GDM1 (cell line): ENCODE measurements around the gene ALKBH5.

Experiments used
- DNase-seq: peaks from one replicate; lab custom pipeline; 2025; lab: John Stamatoyannopoulos, UW

Gene ALKBH5

DNA sequence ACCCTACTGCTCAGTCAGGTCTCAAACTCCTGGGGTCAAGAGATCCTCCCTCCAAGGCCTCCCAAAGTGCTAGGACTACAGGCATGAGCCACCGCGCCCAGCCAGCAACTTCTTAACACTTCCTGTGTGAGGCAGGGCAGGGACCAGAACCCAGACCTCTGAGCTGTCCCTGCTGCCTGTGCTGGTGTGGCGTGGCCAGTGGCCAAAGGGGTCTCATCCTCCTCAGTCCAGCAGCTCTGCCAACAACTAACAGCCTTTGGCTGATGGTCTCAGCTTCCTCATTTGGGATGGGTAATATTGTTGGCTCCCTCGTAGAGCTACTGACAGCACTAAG, 40.4 kb downstream of the ALKBH5 start:
- no peak for DNase-seq

DNA sequence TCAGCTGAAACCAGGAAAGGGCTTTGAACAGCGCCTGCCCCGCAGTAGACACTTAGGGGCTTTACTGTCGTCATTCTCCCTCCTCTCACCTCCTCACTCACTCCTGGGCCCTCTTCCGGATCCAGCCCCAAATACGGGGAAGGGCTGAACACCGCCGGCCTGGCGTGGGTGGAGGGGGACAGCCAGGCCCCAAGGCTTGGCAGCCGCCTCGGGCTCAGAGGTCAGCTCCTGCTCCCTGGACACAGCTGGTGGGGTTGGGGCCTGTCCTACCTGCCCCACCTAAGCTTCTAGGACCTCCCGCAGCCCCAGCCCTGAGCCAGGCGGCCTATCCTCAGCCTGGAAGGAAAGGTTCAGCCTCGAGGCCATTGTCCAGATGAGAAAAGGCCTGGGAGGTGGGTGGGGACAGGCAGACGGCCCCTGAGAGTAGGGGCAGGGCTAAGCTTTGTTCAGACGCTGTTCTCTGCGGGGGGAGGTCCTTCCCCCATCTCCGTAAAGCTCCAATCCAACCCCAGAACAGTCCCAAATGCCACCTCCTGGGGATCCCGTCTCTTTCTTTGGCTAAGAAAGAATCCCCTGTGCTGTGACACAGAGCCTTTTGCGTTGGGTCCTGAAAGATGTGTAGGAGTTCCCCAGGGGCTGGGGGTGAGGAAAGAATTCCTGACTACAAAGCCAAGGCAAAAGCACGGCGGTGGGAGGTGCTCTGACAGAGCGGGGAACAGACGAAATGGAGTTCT, 40.9 kb downstream of the ALKBH5 start:
- DNase-seq = no peak

DNA sequence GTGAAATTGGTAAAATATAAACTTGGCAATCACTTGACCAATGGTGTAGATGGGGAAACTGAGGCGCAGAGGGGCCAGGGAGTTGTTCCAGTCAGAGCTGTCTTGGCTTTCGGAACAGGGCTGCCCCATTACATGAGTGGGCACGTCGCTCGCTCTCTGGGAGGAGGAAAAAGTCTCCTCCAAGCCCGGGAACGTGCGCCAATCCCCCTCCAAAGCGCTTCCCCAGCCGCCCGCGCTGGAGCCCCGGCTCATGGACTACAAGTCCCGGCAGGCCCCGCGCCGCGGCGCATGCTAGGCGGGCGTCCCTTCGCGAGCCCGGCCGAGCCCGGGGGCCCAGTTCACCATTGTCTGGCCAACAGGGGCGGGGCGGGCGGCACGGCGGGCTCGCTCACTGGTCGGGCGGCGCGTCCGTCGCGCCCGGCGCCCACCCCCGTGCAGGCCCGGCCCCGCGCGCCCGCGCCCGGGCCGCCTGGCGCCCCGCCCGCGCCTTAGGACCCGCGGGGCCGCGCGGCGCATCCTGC, 41.6 kb downstream of the ALKBH5 start, which contains the start of gene LLGL1:
Gene LLGL1 (plus strand): TSS at position 515 of the 521 bp plus-strand sequence. CDS start 48 bp downstream, outside the sequence.
- peak; percentile 94 for DNase-seq

DNA sequence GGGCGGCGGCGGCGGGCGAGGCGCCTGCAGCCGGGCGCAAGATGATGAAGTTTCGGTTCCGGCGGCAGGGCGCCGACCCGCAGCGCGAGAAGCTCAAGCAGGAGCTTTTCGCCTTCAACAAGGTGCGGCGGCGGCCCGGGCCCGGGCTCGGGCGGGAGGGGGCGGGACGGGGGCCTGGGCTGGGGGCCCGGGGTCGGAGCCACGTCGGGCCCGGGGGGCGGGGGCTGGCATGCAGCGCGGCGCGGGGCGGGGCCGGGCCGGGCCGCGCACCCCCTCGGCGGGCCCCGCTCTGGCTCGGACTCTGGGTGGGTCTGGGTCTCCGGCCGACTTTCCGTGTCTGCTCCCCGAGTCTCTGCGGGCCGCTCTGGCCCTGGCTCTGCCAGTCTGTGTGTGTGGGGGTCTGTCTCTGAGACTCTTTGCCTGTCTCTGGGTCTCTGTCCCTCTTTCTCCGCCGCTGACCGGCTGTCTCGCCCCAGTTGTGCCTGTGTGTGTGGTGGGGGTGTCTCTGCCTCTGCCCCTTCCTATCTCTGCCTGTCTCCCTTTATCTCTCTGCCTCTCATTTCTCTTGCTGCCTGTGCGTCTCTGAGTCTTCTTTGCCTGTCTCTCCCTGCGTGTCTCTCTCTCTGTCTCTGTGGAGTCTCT, 42.1 kb downstream of the ALKBH5 start:
- no peak for DNase-seq

DNA sequence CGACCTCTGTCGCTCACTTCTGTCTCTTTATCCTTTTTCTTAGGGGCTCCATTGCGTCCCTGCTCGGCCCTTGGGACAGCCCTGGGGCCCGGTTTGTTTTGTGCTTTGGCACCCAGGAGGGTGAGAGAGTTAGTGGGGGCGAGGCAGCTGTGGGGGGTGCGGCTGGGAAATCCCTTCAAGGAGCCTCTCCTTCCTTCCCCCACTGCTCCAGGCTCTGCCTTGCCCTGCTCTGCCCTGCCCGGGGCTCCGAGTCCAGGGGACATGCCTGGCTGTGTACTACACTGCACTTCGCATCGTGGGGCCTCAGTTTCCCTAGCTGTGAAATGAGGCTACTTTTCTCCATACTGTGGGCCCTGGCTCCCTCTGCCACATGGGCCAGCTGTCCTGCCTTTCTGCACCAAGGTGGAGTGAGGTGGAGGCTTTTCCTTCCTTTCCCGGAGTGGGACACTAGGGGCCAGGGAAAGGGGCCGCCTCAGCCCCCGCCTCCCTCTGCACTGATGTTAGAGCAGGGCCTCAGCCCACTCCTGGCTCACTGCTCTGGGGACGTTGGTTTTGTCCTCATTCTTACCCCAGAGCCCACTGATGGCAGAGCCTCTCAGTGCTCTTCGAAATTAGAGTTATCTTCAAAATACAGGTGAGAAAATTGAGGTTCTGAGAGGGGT, 42.8 kb downstream of the ALKBH5 start:
- DNase-seq = no peak

DNA sequence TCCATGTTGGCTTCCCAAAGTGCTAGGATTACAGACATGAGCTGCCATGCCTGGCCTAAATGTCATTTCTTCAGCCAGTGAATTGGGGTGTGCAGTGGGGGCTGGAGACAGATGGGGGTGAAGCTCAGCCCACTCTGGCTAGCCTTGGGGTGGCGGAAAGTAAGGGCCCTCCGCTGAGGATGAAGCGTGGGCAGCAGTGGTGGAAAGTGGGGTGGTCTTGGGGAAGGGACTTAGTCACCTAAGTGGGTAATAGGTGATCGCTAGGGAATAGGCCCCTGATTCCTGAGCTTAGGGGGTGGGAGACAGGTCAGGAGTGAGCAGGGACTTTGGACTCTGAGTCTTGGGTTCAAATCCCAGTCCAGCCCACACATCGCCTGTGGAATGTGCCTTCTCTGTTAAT, 44.0 kb downstream of the ALKBH5 start:
- no peak for DNase-seq

DNA sequence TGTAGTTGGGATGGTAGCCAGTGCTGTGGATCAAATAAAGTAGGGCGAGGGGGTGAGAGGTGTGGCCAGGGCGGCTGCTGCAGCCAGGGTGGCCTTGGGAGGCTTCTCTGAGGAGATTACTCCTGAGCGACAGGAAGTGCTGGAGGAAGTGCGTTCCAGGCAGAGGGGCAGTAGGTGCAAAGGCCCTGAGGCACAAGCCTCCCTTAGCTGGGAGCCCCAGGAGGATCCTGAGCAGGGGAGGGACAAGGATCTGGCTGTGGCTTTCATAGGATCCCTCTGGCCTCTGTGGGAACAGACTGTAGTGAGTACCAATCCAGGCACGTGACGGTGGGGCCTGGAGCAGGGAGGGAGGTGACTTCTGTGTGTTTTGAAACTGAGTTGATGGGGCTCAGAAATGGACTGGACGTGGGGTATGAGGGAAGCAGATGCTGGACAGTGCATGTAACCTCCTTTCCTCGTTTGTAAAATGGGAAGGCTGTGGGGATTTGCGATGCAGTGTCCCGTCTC, 44.6 kb downstream of the ALKBH5 start:
- no peak for DNase-seq

DNA sequence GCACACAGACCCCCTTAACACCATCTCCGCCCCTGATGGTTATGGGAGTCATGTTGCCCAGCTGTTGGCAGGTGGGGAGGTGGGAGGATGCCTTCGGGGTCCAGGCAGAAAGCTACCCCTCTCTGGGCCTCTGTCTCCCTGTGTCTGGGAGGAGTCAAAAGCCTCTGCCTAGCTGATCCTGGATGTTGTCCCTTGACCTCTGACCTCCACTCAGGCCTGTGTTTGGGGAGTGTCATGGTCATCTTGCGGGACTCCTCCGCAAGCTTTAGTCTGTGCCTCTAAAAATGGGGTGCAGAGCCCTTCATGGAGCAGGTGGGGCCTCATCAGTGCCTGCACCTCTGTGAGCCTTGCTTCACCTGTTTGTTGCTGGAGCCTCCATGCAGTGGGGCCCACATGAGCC, 45.6 kb downstream of the ALKBH5 start:
- no peak for DNase-seq

DNA sequence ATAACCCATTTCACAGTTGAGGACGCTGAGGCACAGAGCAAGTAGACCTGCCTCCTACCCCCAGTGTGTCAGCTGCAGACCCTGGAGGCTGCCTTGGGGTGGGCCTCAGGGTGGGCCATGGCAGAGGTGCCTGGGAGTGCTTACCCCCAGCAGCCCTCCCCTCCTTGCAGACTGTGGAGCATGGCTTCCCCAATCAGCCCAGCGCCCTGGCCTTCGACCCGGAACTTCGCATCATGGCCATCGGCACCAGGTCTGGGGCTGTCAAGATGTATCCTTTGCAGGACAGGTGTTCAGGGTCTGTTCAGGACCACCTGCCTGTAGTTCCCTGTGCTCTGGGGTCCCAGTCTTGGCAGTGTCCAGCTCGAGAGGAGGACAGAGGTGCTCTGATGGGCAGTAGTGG, 46.1 kb downstream of the ALKBH5 start:
- no peak for DNase-seq

DNA sequence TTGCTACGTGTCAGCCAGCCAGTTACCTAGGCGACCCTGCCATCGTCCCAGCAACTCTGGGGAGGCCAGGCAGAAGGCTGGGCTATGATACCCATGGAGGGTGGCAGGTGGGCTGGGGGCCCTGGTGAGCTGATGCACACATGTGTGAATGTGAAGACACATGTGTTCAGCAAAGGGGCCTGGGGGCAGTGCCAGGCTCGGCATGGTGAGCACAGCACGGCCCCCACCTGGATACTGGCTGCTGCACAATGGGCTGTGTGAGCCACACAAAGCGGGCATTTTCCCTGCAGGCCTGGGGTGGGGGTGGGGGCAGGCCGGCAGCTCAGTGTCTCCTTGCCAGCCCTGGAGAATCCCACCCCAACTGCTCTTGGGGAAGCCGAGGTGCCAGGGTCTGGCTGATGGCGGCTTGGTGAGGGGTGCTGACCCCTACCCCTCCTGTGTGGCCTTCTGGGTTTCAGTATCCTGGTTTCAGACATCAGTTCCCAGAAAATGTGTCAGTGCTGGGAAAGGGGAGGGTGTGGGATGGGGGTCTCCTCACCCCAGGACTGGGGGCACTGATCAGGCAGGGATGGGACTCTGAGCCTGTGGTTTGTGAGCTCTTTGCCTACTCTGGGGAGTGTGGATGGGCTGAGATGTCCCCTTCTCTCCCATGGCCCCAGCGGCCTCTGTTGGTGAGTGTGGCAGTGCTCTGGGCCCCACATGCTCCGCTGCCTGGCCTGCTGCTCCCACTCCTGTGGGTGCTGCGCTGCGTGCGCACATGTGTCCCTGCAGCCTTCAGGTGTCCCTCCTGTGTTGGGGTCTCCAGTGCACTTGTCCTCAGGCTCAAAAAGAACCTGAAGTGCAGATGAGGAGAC, 46.9 kb downstream of the ALKBH5 start:
- DNase-seq = no peak

DNA sequence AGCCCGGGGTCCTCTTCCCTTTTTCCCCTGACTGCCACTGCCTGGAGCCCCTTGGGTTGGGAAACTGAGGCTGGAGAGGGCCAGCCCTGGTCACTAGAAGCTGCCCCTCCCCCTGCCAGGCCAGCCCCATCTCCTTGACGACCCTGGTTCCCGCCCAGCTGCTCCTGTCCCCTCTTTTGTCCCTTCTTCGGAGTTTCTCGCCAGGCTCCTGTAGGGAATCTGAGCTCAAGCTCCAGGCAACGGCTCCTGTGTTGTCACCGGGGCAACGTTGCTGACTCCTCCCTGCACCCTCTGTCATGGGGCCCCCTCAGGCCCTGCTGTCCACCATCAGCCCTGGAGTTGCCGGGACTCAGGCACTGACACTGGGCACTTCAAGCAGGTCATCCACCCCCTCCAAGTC, 47.5 kb downstream of the ALKBH5 start:
- DNase-seq = no peak

DNA sequence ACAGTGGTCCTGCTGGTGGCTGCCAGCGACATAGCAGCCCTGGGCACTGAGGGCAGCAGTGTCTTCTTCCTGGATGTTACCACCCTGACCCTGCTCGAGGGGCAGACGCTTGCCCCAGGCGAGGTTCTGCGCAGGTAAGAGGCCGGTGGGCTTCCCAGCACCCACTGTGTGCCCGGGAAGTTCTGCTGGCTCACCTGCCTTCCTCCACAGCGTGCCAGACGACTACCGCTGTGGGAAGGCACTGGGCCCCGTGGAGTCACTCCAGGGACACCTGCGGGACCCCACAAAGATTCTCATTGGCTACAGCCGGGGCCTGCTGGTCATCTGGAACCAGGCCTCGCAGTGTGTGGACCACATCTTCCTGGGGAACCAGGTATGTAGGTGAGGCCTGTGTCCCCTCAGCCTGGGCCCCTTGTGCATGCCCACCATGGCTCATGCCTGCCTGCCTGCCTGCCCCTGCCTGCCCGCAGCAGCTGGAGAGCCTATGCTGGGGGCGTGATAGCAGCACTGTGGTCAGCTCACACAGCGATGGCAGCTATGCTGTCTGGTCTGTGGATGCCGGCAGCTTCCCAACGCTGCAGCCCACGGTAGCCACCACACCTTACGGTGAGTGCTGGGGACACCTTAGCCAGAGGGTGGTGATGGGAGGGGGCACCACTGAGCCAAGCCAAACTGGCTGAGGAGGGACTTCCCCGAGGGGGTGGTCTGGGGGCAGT, 50.3 kb downstream of the ALKBH5 start:
- no peak for DNase-seq

DNA sequence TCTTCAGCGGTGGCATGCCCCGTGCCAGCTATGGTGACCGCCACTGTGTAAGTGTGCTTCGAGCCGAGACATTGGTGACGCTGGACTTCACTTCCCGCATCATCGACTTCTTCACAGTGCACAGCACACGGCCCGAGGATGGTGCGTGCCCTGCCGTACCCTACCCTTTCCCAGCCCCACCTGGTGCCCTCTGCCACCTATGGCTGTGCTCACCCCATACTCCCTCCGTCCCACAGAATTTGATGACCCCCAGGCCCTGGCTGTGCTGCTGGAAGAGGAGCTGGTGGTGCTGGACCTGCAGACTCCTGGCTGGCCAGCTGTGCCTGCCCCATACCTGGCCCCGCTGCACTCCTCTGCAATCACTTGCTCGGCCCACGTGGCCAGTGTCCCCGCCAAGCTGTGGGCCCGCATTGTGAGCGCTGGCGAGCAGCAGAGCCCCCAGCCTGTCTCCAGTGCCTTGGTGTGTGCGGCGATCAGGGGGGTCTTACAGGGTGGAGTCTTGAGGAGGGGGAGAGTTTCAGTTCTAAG, 51.3 kb downstream of the ALKBH5 start:
- no peak for DNase-seq

DNA sequence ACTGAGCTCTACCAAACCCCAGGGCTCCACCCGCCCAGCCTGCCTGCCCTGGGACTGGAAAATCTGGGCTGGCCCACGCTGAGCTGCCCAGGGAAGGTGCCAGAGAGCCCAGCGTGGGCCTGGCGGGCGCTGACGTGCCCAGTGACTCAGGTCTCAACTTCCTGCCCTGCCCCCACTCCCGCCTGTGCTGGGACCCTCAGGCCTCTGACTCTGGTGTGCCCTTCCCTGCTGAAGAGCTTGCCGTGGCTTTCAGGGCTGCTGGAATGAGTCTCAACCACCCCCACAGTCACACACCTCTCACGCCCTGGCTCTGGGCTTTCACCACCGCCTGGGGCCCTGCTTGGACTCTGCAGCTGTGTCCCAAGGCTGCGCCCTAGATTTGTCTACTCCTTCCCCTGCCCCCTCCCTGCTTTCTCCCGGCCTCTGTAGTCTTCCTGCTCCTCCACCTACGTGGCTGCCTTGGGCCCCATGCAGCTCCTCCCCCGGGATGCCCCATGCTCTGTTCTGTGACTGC, 52.2 kb downstream of the ALKBH5 start:
- DNase-seq = no peak

DNA sequence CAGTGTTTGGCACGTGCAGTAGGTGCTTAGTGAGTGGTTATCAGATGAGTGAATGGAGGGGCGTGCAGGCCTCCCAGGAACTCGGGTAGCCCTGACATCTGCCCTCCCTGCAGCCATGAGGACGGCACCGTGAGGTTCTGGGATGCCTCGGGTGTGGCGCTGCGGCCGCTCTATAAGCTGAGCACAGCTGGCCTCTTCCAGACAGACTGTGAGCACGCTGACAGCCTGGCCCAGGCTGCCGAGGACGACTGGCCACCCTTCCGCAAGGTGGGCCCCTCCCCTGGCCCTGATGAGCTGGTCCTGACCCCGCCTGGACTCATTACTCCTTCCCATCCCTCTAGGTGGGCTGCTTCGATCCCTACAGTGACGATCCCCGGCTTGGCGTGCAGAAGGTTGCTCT, 52.9 kb downstream of the ALKBH5 start:
- no peak for DNase-seq

DNA sequence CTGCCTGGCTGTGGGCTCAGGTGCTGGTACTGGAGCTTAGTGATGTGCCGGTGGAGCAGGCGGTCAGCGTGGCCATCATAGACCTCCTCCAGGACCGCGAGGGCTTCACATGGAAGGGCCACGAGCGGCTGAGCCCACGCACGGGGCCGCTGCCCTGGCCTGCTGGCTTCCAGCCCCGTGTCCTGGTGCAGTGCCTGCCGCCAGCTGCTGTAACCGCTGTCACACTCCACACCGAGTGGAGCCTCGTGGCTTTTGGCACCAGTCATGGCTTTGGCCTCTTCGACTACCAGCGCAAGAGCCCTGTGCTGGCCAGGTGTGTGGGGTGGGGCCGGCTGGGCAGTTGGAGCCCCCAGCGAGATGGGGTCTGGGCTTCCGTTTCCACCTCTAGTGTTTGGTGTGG, 53.8 kb downstream of the ALKBH5 start:
- no peak for DNase-seq

DNA sequence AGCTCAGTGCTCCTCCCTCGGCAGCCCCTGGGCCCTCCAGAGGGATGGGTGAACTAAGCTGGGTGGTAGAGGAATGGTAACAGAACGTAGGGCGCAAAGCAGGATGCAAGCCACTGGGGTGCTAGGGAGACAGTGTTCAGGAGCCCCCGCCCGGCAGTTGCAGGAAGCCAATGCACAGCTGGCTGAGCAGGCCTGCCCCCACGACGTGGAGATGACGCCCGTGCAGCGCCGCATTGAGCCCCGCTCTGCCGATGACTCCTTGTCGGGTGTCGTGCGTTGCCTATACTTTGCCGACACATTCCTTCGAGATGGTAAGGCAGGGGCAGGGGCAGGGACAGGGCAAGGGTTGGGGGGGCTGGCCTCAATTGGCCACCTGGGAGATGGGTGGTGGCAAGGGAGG, 54.7 kb downstream of the ALKBH5 start:
- DNase-seq = no peak

DNA sequence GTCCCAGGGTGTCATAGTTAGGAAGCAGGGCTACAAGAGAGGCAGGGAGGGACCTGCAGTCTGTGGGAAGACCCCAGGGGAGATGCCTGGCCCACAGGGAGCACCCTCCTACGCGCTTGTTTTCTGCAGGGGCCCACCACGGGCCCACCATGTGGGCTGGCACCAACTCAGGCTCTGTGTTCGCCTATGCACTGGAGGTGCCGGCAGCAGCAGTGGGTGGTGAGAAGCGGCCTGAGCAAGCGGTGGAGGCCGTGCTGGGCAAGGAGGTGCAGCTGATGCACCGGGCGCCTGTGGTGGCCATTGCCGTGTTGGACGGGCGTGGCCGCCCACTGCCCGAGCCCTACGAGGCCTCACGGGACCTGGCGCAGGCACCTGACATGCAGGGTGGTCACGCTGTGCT, 56.8 kb downstream of the ALKBH5 start:
- no peak for DNase-seq

DNA sequence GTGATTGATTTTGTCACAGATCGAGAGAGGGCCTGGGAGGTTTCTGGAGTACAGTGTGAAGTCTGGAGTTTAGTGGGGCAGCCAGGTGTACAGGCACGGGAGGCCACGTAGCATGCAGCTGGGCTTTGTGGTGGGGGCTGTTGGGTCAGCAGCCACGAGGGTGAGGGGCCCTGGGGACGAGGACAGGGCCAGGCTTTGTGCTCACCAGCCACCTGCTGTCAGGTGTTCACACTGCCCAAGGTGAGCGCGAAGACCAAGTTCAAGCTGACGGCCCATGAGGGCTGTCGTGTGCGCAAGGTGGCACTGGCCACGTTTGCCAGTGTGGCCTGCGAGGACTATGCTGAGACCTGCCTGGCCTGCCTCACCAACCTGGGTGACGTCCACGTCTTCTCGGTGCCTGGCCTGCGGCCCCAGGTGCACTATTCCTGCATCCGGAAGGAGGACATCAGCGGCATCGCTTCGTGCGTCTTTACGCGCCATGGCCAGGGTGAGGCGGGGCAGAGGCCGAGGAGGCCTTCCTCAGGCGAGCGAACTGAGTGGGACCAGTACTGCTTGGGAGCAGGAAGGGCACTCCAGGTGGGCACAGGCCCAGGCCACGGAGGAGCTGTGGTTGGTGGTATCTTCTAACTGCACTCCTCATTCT, 57.7 kb downstream of the ALKBH5 start:
- no peak for DNase-seq

DNA sequence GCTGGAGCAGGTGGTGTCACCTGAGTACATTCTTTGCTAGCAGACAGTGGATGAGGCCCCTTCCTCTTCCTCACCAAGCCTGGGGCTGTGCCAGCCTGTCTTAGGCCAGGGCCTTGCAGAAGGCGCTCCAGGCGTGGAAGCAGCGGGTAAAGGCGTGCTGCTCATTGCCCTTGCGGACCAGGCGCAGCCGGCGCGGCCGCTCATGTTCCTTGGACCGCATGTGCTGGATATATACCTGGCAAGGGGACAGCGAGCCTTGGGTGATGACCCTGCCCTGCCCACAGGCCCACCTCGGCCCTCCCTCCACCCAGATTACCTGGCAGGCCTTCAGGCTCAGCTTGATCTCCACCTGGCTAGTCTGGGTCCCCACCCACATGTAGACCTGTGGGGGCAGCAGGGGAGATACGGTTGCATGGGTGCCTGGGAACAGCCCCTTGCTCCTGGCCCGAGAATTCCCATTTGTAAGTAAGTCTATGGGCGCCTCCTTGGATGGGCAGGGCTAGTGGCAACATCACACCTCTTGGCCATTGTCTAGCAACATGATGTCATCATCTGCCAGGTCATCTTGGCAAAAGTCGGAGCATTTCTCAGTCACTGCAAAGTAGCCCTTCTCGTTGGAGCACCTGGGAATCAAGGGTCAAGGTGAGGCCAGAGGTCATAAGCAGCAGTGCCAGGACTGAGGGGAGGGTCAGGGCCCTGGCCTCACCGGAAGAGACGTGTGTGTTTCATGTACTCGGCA, 61.6 kb downstream of the ALKBH5 start:
- DNase-seq = no peak
